NT2/D1 (cell line): ENCODE data around the gene TTYH2.

ENCODE experiments used
- DNase-seq: peaks from one replicate; pipeline ENCODE4 v3.0.0-alpha.2; 2011; ENCODE audit warnings: low read depth, low spot score
- H3K27me3 ChIP-seq: 2 replicates; pipeline ENCODE4 v1.6.0; 2011; ENCODE audit warnings: mild to moderate bottlenecking; ENCODE audit not compliant: insufficient read length, insufficient read depth
- H3K36me3 ChIP-seq: 2 replicates; pipeline ENCODE4 v1.6.1; 2011; ENCODE audit warnings: mild to moderate bottlenecking, low read length, mixed read lengths; ENCODE audit not compliant: insufficient read depth, insufficient read length
- H3K4me1 ChIP-seq: 2 replicates; pipeline ENCODE4 v1.5.1; 2011; ENCODE audit not compliant: insufficient read depth, insufficient read length
- H3K4me3 ChIP-seq: 2 replicates; pipeline ENCODE4 v1.5.1; 2011; ENCODE audit warnings: low read depth; ENCODE audit not compliant: insufficient read length
- H3K9ac ChIP-seq: 2 replicates; pipeline ENCODE4 v1.6.0; 2011; ENCODE audit warnings: low read depth; ENCODE audit not compliant: insufficient read length
- H3K9me3 ChIP-seq: 2 replicates; pipeline ENCODE4 v1.5.1; 2011; ENCODE audit warnings: mild to moderate bottlenecking, low read length; ENCODE audit not compliant: insufficient read depth
- SUZ12 ChIP-seq: IDR thresholded peaks from 2 replicates; pipeline ENCODE4 v1.6.1; 2011; ENCODE audit not compliant: insufficient read length, insufficient read depth; ENCODE audit errors: extremely low read depth
- YY1 ChIP-seq: IDR thresholded peaks from 2 replicates; pipeline ENCODE4 v1.6.1; 2011; ENCODE audit not compliant: insufficient read length, insufficient read depth
- ZNF274 ChIP-seq: IDR thresholded peaks from 2 replicates; pipeline ENCODE4 v1.6.1; 2011; ENCODE audit warnings: mild to moderate bottlenecking, low read depth, low read length

TTYH2 gene

DNA sequence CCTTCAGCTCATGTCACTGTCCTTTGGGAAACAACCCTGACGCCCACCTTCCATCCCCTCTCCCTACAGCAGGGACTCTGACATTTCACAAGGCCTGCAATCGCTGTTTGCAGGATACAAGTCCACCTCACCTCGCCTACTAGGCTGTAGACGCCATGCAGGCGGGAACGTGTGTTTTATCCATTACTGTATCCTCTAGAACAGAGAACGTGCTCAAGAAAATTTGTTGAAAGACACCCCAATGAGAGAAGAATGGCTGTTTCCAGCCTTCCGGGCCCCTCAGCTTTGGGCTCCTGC is 1.5 kb upstream of the TTYH2 start:
- Histone ChIP-seq H3K27me3 (peaks cover 14% of the 10 kb centered on the region), H3K9ac (peak overlapping the region; percentile 82), H3K9me3 (no peaks in the 10 kb centered on the region), H3K4me1 (peaks cover 51% of the 10 kb centered on the region), H3K36me3 (peaks cover 41% of the 10 kb centered on the region), H3K4me3 (no peak overlapping the region)
- TF ChIP-seq SUZ12 (no peak), ZNF274 (no peak), YY1 (no peak)
- DNase-seq: no peak

- H3K9ac ChIP-seq: peak overlapping the region; percentile 82
- no peaks in the 10 kb centered on the region for H3K9me3 ChIP-seq
- TF ChIP-seq ZNF274 (no peak), SUZ12 (no peak), YY1 (no peak)
- H3K4me1 ChIP-seq: peaks cover 51% of the 10 kb centered on the region
- peak overlapping the region; percentile 45 for H3K4me3 ChIP-seq
- peaks cover 14% of the 10 kb centered on the region for H3K27me3 ChIP-seq
- DNase-seq: no peak
- peaks cover 36% of the 10 kb centered on the region for H3K36me3 ChIP-seq
Measured at GRCh38 chr17:74212209-74212912, 1.0 kb upstream of the TTYH2 start.

GRCh38 chr17:74213861-74214391 is 555 bp downstream of the TTYH2 start:
- no peak for TF ChIP-seq YY1
- TF ChIP-seq ZNF274: no peak
- TF ChIP-seq SUZ12: no peak

GRCh38 chr17:74214484-74215341 is 1.3 kb downstream of the TTYH2 start:
- no peak for DNase-seq
- Histone ChIP-seq H3K36me3 (peaks cover 12% of the 10 kb centered on the region), H3K9me3 (no peaks in the 10 kb centered on the region), H3K4me1 (peaks cover 41% of the 10 kb centered on the region), H3K9ac (peak overlapping the region; percentile 85), H3K27me3 (peaks cover 14% of the 10 kb centered on the region), H3K4me3 (peak overlapping the region; percentile 70)
- TF ChIP-seq ZNF274 (no peak), SUZ12 (no peak), YY1 (no peak)

More at GRCh38 chr17:74213861-74214391, 555 bp downstream of the TTYH2 start:
- Histone ChIP-seq H3K4me3 (peak overlapping the region; percentile 70), H3K27me3 (peaks cover 14% of the 10 kb centered on the region), H3K9me3 (no peaks in the 10 kb centered on the region), H3K4me1 (peaks cover 43% of the 10 kb centered on the region), H3K36me3 (peaks cover 20% of the 10 kb centered on the region), H3K9ac (peak overlapping the region; percentile 85)
- DNase-seq: no peak

- Histone ChIP-seq H3K4me3 (no peak overlapping the region), H3K36me3 (peaks cover 6% of the 10 kb centered on the region), H3K27me3 (peaks cover 14% of the 10 kb centered on the region), H3K4me1 (peaks cover 36% of the 10 kb centered on the region), H3K9ac (peak overlapping the region; percentile 37), H3K9me3 (no peaks in the 10 kb centered on the region)
- TF ChIP-seq SUZ12: no peak
- TF ChIP-seq ZNF274: no peak
- no peak for TF ChIP-seq YY1
- no peak for DNase-seq
Measured at GRCh38 chr17:74215342-74215727, 2.0 kb downstream of the TTYH2 start.

DNA sequence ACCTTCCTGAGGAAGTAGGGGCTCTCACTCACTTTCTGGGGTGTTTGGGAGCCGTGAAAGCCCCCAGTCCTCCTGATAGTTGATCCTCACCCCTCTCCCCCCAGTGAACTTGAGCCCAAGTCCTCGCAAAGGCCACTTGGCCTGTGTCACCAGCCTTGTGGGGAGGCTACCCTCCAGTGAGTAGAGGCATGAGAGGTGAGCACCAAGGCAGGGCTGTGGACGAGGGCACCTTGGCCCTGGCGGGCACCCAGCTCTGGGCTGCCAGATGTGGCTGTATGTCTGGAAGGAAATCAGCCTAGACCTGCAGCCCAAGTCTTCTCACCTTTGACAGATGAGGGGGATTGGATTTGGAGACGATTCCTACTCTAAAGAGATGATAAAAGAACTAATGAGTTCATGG is 3.1 kb downstream of the TTYH2 start:
- Histone ChIP-seq H3K9ac (no peak overlapping the region), H3K36me3 (peaks cover 2% of the 10 kb centered on the region), H3K9me3 (no peaks in the 10 kb centered on the region), H3K27me3 (peaks cover 14% of the 10 kb centered on the region), H3K4me3 (no peak overlapping the region), H3K4me1 (peaks cover 25% of the 10 kb centered on the region)
- DNase-seq: no peak
- TF ChIP-seq SUZ12: no peak
- no peak for TF ChIP-seq ZNF274
- no peak for TF ChIP-seq YY1

DNA sequence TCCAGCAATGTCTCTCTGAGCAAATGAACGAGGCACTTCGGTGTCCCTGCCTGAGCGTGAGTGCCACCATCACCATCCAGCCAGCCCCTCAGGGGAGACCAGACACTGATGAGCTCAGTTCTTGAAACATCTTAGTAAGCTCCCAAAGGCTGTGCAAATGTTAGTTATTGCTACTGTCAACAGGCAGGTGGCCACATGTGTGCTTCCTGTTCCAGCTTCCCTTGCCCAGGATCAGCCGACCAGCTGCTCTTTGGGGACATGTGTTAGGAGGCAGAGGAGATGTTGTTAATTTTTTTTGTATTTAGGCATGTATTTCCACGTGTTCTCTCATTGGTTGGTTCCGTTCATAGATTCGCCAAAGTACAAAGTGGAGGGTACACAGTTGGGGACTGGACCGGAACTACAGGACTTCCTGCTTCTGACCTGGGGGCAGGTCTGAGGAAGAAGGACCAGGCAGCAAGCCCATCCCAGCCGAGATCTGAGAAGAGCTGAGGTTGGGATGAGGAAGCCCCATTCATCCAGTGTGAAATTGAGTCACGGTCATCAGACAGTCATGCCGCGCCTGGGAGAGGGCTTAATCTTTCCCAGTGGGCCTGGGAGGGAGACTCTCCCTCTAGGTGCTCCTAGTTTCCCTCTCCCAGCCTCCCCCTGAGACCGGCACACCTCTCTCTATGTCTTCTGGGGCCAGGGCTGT is 3.8 kb downstream of the TTYH2 start:
- Histone ChIP-seq H3K9me3 (no peaks in the 10 kb centered on the region), H3K27me3 (peaks cover 14% of the 10 kb centered on the region), H3K4me3 (no peak overlapping the region), H3K9ac (no peak overlapping the region), H3K36me3 (peaks cover 2% of the 10 kb centered on the region), H3K4me1 (peaks cover 20% of the 10 kb centered on the region)
- TF ChIP-seq SUZ12: no peak
- TF ChIP-seq ZNF274: no peak
- no peak for TF ChIP-seq YY1
- DNase-seq: no peak
